ENCODE data around the gene GPR6. TPM values are rescaled to one million over a fixed set of nuclear protein-coding genes. Genes with fewer than 3 reads are reported as not detected.

Gene GPR6
- total RNA-seq, 1 donor: not detected

- H3K4me3 ChIP-seq (ENCODE audit: low read depth, low read length): no peak overlapping the region
- DNase-seq (ENCODE audit: low read depth): no peak
- no peak for TF ChIP-seq CTCF (IDR thresholded peaks at IDR 0.05; ENCODE audit: insufficient read depth, low read depth, low read length)
Measured at GRCh38 chr6:109991201-109992101, 13.3 kb downstream of the GPR6 start.

- no peak overlapping the region for H3K4me3 ChIP-seq (ENCODE audit: low read depth, low read length)
- no peak for DNase-seq (ENCODE audit: low read depth)
- no peak for TF ChIP-seq CTCF (IDR thresholded peaks at IDR 0.05; ENCODE audit: insufficient read depth, low read depth, low read length)
Measured at GRCh38 chr6:109998159-109998785, 20.2 kb downstream of the GPR6 start.

GRCh38 chr6:109999740-110000139, 21.6 kb downstream of the GPR6 start:
- H3K4me3 ChIP-seq (ENCODE audit: low read depth, low read length): no peak overlapping the region
- no peak for DNase-seq (ENCODE audit: low read depth)
- TF ChIP-seq CTCF (IDR thresholded peaks at IDR 0.05; ENCODE audit: insufficient read depth, low read depth, low read length): no peak

- H3K4me3 ChIP-seq (ENCODE audit: low read depth, low read length): no peak overlapping the region
- TF ChIP-seq CTCF (IDR thresholded peaks at IDR 0.05; ENCODE audit: insufficient read depth, low read depth, low read length): no peak
- no peak for DNase-seq (ENCODE audit: low read depth)
Measured at GRCh38 chr6:110002676-110003075, 24.6 kb downstream of the GPR6 start.

- DNase-seq (ENCODE audit: low read depth): no peak
- no peak for TF ChIP-seq CTCF (IDR thresholded peaks at IDR 0.05; ENCODE audit: insufficient read depth, low read depth, low read length)
- H3K4me3 ChIP-seq (ENCODE audit: low read depth, low read length): no peak overlapping the region
Measured at GRCh38 chr6:110013386-110013785, 35.3 kb downstream of the GPR6 start.

GRCh38 chr6:110015206-110015605, 37.1 kb downstream of the GPR6 start:
- no peak overlapping the region for H3K4me3 ChIP-seq (ENCODE audit: low read depth, low read length)
- TF ChIP-seq CTCF (IDR thresholded peaks at IDR 0.05; ENCODE audit: insufficient read depth, low read depth, low read length): no peak
- DNase-seq (ENCODE audit: low read depth): no peak
